GM19239 (cell line): ENCODE measurements around the gene PKD1.

Experiments
- DNase-seq: peaks from one replicate; pipeline ENCODE4 v3.0.0; 2011; ENCODE audit warnings: low spot score; ENCODE audit not compliant: insufficient read length
- FAIRE-seq: peaks from 2 replicates; lab custom pipeline; 2011; peaks lifted over from hg19 to GRCh38; lab: Jason Lieb, UNC

The PKD1 gene

GRCh38 chr16:2042171-2042985 is 93.3 kb downstream of the PKD1 start:
- no peak for FAIRE-seq
- no peak for DNase-seq

DNA sequence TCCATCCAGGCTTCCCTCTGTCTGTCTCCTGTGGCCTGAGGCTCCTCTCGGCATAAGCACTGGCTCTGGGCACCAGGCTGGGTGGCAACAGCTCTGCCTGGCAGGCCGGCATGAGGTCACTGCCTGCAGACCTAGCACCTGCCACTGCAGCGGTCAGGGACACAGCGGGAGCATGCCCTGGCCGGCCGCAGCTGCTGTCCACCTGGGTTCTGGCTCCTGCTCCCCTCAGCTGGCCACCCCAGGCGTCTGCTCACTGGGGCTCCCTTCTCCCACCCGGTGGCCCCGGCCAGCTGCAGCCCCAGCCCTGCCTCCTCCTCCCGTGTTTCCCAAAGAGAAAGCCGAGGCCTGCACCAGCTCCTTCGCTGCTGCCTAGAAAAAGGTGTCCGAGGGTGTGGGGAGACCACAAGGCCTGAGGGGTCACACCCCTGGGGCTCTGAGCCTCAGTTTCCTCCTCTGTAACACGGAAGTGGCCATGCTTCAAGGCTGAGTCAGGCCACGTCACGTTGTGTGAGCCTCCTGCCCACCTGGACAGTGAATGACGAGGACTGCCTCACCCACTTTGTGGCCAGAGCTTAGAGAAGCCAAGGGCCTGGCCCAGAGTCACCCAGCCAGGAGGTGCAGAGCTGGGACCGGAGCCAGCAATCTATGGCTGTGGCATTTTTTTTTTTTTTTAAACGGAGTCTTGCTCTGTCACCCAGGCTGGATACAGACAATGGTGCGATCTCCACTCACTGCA is 94.7 kb downstream of the PKD1 start:
- DNase-seq = no peak
- no peak for FAIRE-seq

GRCh38 chr16:2040041-2040786 is 95.5 kb downstream of the PKD1 start:
- no peak for DNase-seq
- no peak for FAIRE-seq

- FAIRE-seq (no peak), DNase-seq (no peak)
Observed at GRCh38 chr16:2039274-2040031, 96.2 kb downstream of the PKD1 start.
